ENCODE results near the gene CNNM4.

GRCh38 chr2:96811917-96812316 lies 51.2 kb downstream of the CNNM4 start:
- TF ChIP-seq, protein P1, sequence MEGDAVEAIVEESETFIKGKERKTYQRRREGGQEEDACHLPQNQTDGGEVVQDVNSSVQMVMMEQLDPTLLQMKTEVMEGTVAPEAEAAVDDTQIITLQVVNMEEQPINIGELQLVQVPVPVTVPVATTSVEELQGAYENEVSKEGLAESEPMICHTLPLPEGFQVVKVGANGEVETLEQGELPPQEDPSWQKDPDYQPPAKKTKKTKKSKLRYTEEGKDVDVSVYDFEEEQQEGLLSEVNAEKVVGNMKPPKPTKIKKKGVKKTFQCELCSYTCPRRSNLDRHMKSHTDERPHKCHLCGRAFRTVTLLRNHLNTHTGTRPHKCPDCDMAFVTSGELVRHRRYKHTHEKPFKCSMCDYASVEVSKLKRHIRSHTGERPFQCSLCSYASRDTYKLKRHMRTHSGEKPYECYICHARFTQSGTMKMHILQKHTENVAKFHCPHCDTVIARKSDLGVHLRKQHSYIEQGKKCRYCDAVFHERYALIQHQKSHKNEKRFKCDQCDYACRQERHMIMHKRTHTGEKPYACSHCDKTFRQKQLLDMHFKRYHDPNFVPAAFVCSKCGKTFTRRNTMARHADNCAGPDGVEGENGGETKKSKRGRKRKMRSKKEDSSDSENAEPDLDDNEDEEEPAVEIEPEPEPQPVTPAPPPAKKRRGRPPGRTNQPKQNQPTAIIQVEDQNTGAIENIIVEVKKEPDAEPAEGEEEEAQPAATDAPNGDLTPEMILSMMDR (conservative IDR thresholded peaks at IDR 0.05; ENCODE audit: low read length), result no peak
- TF ChIP-seq EZH2phosphoT487 (IDR thresholded peaks at IDR 0.05; ENCODE audit: borderline replicate concordance), result no peak

Data from Loucy (cell line).